ENCODE measurements around the gene TRMT6. TPM values are rescaled to one million over a fixed set of nuclear protein-coding genes. Genes with fewer than 3 reads are reported as not detected.

TRMT6 gene
- total and polyA plus RNA-seq, 12 donors: 3.7 to 12.8 (median 9.2) TPM

- peaks cover 0 to 20% (median 5%) of the 10 kb centered on the region in 9 donors for H3K36me3 ChIP-seq
Measured at GRCh38 chr20:5933802-5934436, 16.4 kb downstream of the TRMT6 start.

GRCh38 chr20:5932796-5933195, 17.5 kb downstream of the TRMT6 start:
- Histone ChIP-seq H3K36me3 (peaks cover 0 to 9% (median 0%) of the 10 kb centered on the region in 9 donors), H3K4me1 (no peaks in the 10 kb centered on the region), H3K4me3 (no peak overlapping the region), H3K9me3 (no peaks in the 10 kb centered on the region), H3K27ac (no peak overlapping the region), H3K27me3 (peaks cover 0 to 10% (median 0%) of the 10 kb centered on the region in 7 donors)
- intact Hi-C loops (cut with DNase I): loop anchor here in 7 of 10 donors (5.0 to 10.0 kb wide), 11 partner anchors 105 to 405 kb away; no protein-coding TSS in a partner anchor
- ATAC-seq (no peak), DNase-seq (no peak)
- WGBS, 2 donors: 72 to 81% methylated on average over 3 of the region's 3 CpGs
- TF ChIP-seq, protein P1, sequence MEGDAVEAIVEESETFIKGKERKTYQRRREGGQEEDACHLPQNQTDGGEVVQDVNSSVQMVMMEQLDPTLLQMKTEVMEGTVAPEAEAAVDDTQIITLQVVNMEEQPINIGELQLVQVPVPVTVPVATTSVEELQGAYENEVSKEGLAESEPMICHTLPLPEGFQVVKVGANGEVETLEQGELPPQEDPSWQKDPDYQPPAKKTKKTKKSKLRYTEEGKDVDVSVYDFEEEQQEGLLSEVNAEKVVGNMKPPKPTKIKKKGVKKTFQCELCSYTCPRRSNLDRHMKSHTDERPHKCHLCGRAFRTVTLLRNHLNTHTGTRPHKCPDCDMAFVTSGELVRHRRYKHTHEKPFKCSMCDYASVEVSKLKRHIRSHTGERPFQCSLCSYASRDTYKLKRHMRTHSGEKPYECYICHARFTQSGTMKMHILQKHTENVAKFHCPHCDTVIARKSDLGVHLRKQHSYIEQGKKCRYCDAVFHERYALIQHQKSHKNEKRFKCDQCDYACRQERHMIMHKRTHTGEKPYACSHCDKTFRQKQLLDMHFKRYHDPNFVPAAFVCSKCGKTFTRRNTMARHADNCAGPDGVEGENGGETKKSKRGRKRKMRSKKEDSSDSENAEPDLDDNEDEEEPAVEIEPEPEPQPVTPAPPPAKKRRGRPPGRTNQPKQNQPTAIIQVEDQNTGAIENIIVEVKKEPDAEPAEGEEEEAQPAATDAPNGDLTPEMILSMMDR (IDR thresholded peaks at IDR 0.05): no peak

More at GRCh38 chr20:5933802-5934436, 16.4 kb downstream of the TRMT6 start:
- WGBS, 2 donors: 70 to 76% methylated on average over 7 of the region's 7 CpGs
- TF ChIP-seq, protein P1 (IDR thresholded peaks at IDR 0.05): peak in 8 of 9 donors; percentile 12 to 51 (median 30)
- intact Hi-C loops (cut with DNase I): loop anchor here in 7 of 10 donors (5.0 to 10.0 kb wide), 11 partner anchors 107 to 407 kb away; no protein-coding TSS in a partner anchor
- H3K27me3 ChIP-seq: peaks cover 0 to 7% (median 0%) of the 10 kb centered on the region in 7 donors
- H3K4me3 ChIP-seq: no peak overlapping the region
- H3K9me3 ChIP-seq: no peaks in the 10 kb centered on the region
- no peak overlapping the region for H3K27ac ChIP-seq
- no peaks in the 10 kb centered on the region for H3K4me1 ChIP-seq
- peak in 4 of 8 donors; percentile 51 to 70 (median 66) for ATAC-seq
- peak in 1 of 2 donors; percentile 7 for DNase-seq

- intact Hi-C loops (cut with DNase I): loop anchor here in 7 of 10 donors (5.0 to 10.0 kb wide), 11 partner anchors 104 to 404 kb away; no protein-coding TSS in a partner anchor
- TF ChIP-seq, protein P1 (IDR thresholded peaks at IDR 0.05): no peak
- WGBS, 2 donors: 89 to 93% methylated on average over 3 of the region's 3 CpGs
Measured at GRCh38 chr20:5931411-5931810, 18.9 kb downstream of the TRMT6 start.

GRCh38 chr20:5928836-5929715, 21.3 kb downstream of the TRMT6 start:
- ATAC-seq (no peak), DNase-seq (no peak)
- Histone ChIP-seq H3K27ac (no peak overlapping the region), H3K36me3 (no peaks in the 10 kb centered on the region), H3K4me1 (no peaks in the 10 kb centered on the region), H3K27me3 (peaks cover 0 to 10% (median 0%) of the 10 kb centered on the region in 7 donors), H3K4me3 (no peak overlapping the region), H3K9me3 (no peaks in the 10 kb centered on the region)
- intact Hi-C loops (cut with DNase I): loop anchor here in 2 of 10 donors (10.0 kb wide), 2 partner anchors 104 to 114 kb away; no protein-coding TSS in a partner anchor
- TF ChIP-seq, protein P1 (IDR thresholded peaks at IDR 0.05): no peak
- 71% methylated on average over 8 of the region's 8 CpGs for WGBS, 2 donors

More at GRCh38 chr20:5931411-5931810, 18.9 kb downstream of the TRMT6 start:
- no peak for ATAC-seq
- H3K9me3 ChIP-seq: no peaks in the 10 kb centered on the region
- H3K36me3 ChIP-seq: no peaks in the 10 kb centered on the region
- no peak overlapping the region for H3K27ac ChIP-seq
- no peak overlapping the region for H3K4me3 ChIP-seq
- no peak for DNase-seq
- H3K27me3 ChIP-seq: peaks cover 0 to 10% (median 0%) of the 10 kb centered on the region in 7 donors
- no peaks in the 10 kb centered on the region for H3K4me1 ChIP-seq
